Measurements from ENCODE around the gene ZC3H12C.

The ZC3H12C gene

GRCh38 chr11:110059706-110060463, 33.3 kb upstream of the ZC3H12C start:
- Histone ChIP-seq H3K14ac (ENCODE audit: low read length in 2 of 2) (no peak overlapping the region), H3K23ac (ENCODE audit: low read length in 2 of 2) (no peak overlapping the region), H3K27ac (ENCODE audit: low read length, poor library complexity, severe bottlenecking) (no peak overlapping the region), H3K4ac (ENCODE audit: low read depth in 1 of 2, low read length in 2 of 2) (no peak overlapping the region), H2AK5ac (ENCODE audit: low read length, severe bottlenecking) (no peak overlapping the region), H3K4me3 (ENCODE audit: insufficient read depth in 1 of 2, low read depth in 1 of 2, low read length in 2 of 2) (no peak overlapping the region), H3K4me2 (ENCODE audit: low read length, poor library complexity, severe bottlenecking) (no peak overlapping the region), H3K36me3 (ENCODE audit: control insufficient read depth in 1 of 2, insufficient read depth in 2 of 2, low read depth in 1 of 2, low read length in 2 of 2) (no peaks in the 10 kb centered on the region), H3K4me1 (ENCODE audit: control insufficient read depth, insufficient read depth, low read depth, low read length) (no peaks in the 10 kb centered on the region), H4K8ac (ENCODE audit: low read length) (no peak overlapping the region), H2BK15ac (ENCODE audit: low read depth, poor library complexity, severe bottlenecking) (no peak overlapping the region), H2BK5ac (ENCODE audit: low read depth, low read length, poor library complexity, severe bottlenecking) (no peak overlapping the region), H3K9ac (ENCODE audit: low read length) (no peak overlapping the region), H3K79me1 (replicated peaks; ENCODE audit: low read length, poor library complexity, severe bottlenecking) (no peaks in the 10 kb centered on the region), H2AFZ (ENCODE audit: low read depth, low read length) (no peak overlapping the region), H3K9me3 (ENCODE audit: control insufficient read depth, low read length) (no peaks in the 10 kb centered on the region), H4K91ac (ENCODE audit: low read length) (no peak overlapping the region), H2BK12ac (ENCODE audit: low read length in 2 of 2) (no peak overlapping the region), H3K18ac (ENCODE audit: low read depth in 1 of 2, low read length in 2 of 2) (no peak overlapping the region), H2BK120ac (ENCODE audit: low read depth, low read length) (no peak overlapping the region), H3K27me3 (ENCODE audit: control insufficient read depth in 1 of 2, insufficient read depth in 1 of 2, low read length in 2 of 2) (no peaks in the 10 kb centered on the region)
- 93% methylated on average over 2 of the region's 2 CpGs for WGBS
- DNase-seq: no peak

DNA sequence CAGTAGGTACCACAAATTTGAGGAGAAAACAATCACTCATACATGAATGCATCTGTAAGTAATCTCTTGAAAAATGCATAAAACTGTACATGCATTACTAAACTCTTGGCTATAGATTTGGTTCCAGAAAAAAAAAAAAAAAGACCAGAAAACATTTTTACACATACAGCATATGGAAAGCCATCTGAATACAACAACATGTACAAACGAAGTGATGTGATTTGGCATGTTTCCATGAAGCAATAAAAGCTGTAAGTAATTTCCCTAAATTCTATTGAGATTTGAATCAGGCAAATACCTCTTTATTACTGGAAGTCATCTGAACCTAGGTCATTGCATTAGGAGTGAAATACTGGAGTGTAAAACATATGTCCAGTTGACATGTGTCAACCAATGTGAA, 31.9 kb upstream of the ZC3H12C start:
- Histone ChIP-seq H2BK120ac (ENCODE audit: low read depth, low read length) (no peak overlapping the region), H2AFZ (ENCODE audit: low read depth, low read length) (no peak overlapping the region), H3K23ac (ENCODE audit: low read length in 2 of 2) (no peak overlapping the region), H2BK15ac (ENCODE audit: low read depth, poor library complexity, severe bottlenecking) (no peak overlapping the region), H2BK5ac (ENCODE audit: low read depth, low read length, poor library complexity, severe bottlenecking) (no peak overlapping the region), H3K4me2 (ENCODE audit: low read length, poor library complexity, severe bottlenecking) (no peak overlapping the region), H3K27me3 (ENCODE audit: control insufficient read depth in 1 of 2, insufficient read depth in 1 of 2, low read length in 2 of 2) (no peaks in the 10 kb centered on the region), H3K18ac (ENCODE audit: low read depth in 1 of 2, low read length in 2 of 2) (no peak overlapping the region), H3K4ac (ENCODE audit: low read depth in 1 of 2, low read length in 2 of 2) (no peak overlapping the region), H3K9ac (ENCODE audit: low read length) (no peak overlapping the region), H3K4me1 (ENCODE audit: control insufficient read depth, insufficient read depth, low read depth, low read length) (no peaks in the 10 kb centered on the region), H3K14ac (ENCODE audit: low read length in 2 of 2) (no peak overlapping the region), H2AK5ac (ENCODE audit: low read length, severe bottlenecking) (no peak overlapping the region), H3K4me3 (ENCODE audit: insufficient read depth in 1 of 2, low read depth in 1 of 2, low read length in 2 of 2) (no peak overlapping the region), H3K9me3 (ENCODE audit: control insufficient read depth, low read length) (no peaks in the 10 kb centered on the region), H2BK12ac (ENCODE audit: low read length in 2 of 2) (no peak overlapping the region), H4K8ac (ENCODE audit: low read length) (peak overlapping the region; percentile 12), H3K27ac (ENCODE audit: low read length, poor library complexity, severe bottlenecking) (no peak overlapping the region), H4K91ac (ENCODE audit: low read length) (no peak overlapping the region), H3K79me1 (replicated peaks; ENCODE audit: low read length, poor library complexity, severe bottlenecking) (no peaks in the 10 kb centered on the region), H3K36me3 (ENCODE audit: control insufficient read depth in 1 of 2, insufficient read depth in 2 of 2, low read depth in 1 of 2, low read length in 2 of 2) (no peaks in the 10 kb centered on the region)
- no peak for DNase-seq
- no CpG with 5 or more reads among the region's 1 CpG for WGBS

- Histone ChIP-seq H4K8ac (ENCODE audit: low read length) (peak overlapping the region; percentile 37), H2AK5ac (ENCODE audit: low read length, severe bottlenecking) (no peak overlapping the region), H3K79me1 (replicated peaks; ENCODE audit: low read length, poor library complexity, severe bottlenecking) (no peaks in the 10 kb centered on the region), H3K9me3 (ENCODE audit: control insufficient read depth, low read length) (no peaks in the 10 kb centered on the region), H2BK12ac (ENCODE audit: low read length in 2 of 2) (no peak overlapping the region), H3K4ac (ENCODE audit: low read depth in 1 of 2, low read length in 2 of 2) (no peak overlapping the region), H3K4me2 (ENCODE audit: low read length, poor library complexity, severe bottlenecking) (no peak overlapping the region), H3K14ac (ENCODE audit: low read length in 2 of 2) (no peak overlapping the region), H2BK15ac (ENCODE audit: low read depth, poor library complexity, severe bottlenecking) (no peak overlapping the region), H3K27ac (ENCODE audit: low read length, poor library complexity, severe bottlenecking) (no peak overlapping the region), H3K36me3 (ENCODE audit: control insufficient read depth in 1 of 2, insufficient read depth in 2 of 2, low read depth in 1 of 2, low read length in 2 of 2) (no peaks in the 10 kb centered on the region), H4K91ac (ENCODE audit: low read length) (no peak overlapping the region), H3K27me3 (ENCODE audit: control insufficient read depth in 1 of 2, insufficient read depth in 1 of 2, low read length in 2 of 2) (no peaks in the 10 kb centered on the region), H2AFZ (ENCODE audit: low read depth, low read length) (no peak overlapping the region), H2BK5ac (ENCODE audit: low read depth, low read length, poor library complexity, severe bottlenecking) (no peak overlapping the region), H3K4me3 (ENCODE audit: insufficient read depth in 1 of 2, low read depth in 1 of 2, low read length in 2 of 2) (no peak overlapping the region), H3K23ac (ENCODE audit: low read length in 2 of 2) (no peak overlapping the region), H2BK120ac (ENCODE audit: low read depth, low read length) (no peak overlapping the region), H3K9ac (ENCODE audit: low read length) (no peak overlapping the region), H3K18ac (ENCODE audit: low read depth in 1 of 2, low read length in 2 of 2) (no peak overlapping the region), H3K4me1 (ENCODE audit: control insufficient read depth, insufficient read depth, low read depth, low read length) (no peaks in the 10 kb centered on the region)
- DNase-seq: no peak
- WGBS: 100% methylated on average over 1 of the region's 3 CpGs
Observed at GRCh38 chr11:110062247-110062646, 30.9 kb upstream of the ZC3H12C start.

DNA sequence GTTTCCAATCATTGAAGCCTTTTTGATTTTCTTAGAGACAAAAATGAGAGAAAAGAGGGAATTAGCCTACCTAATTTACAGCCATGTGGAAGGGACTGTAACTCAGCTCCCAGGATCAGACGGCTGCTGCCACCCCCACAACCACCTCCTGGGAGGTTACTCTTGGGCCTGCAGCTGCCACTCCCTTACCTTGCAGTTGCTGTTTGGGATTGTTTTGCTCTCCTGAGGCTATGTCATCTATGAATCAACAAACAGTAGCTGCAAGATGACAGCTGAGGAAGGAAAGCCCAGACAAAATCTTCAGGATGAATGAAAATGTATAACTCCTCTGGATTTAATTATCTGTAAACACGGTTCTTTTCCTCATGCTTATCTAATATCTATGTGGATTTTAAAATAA, 28.0 kb upstream of the ZC3H12C start:
- no CpG with 5 or more reads among the region's 2 CpGs for WGBS
- Histone ChIP-seq H3K4me3 (ENCODE audit: insufficient read depth in 1 of 2, low read depth in 1 of 2, low read length in 2 of 2) (no peak overlapping the region), H3K23ac (ENCODE audit: low read length in 2 of 2) (no peak overlapping the region), H3K9me3 (ENCODE audit: control insufficient read depth, low read length) (no peaks in the 10 kb centered on the region), H2AK5ac (ENCODE audit: low read length, severe bottlenecking) (no peak overlapping the region), H3K36me3 (ENCODE audit: control insufficient read depth in 1 of 2, insufficient read depth in 2 of 2, low read depth in 1 of 2, low read length in 2 of 2) (no peaks in the 10 kb centered on the region), H2BK5ac (ENCODE audit: low read depth, low read length, poor library complexity, severe bottlenecking) (no peak overlapping the region), H2BK12ac (ENCODE audit: low read length in 2 of 2) (no peak overlapping the region), H3K4me2 (ENCODE audit: low read length, poor library complexity, severe bottlenecking) (no peak overlapping the region), H3K27ac (ENCODE audit: low read length, poor library complexity, severe bottlenecking) (no peak overlapping the region), H3K4me1 (ENCODE audit: control insufficient read depth, insufficient read depth, low read depth, low read length) (peaks cover 3% of the 10 kb centered on the region), H2AFZ (ENCODE audit: low read depth, low read length) (no peak overlapping the region), H2BK120ac (ENCODE audit: low read depth, low read length) (no peak overlapping the region), H3K14ac (ENCODE audit: low read length in 2 of 2) (no peak overlapping the region), H3K9ac (ENCODE audit: low read length) (no peak overlapping the region), H4K91ac (ENCODE audit: low read length) (no peak overlapping the region), H3K27me3 (ENCODE audit: control insufficient read depth in 1 of 2, insufficient read depth in 1 of 2, low read length in 2 of 2) (no peaks in the 10 kb centered on the region), H2BK15ac (ENCODE audit: low read depth, poor library complexity, severe bottlenecking) (no peak overlapping the region), H3K18ac (ENCODE audit: low read depth in 1 of 2, low read length in 2 of 2) (no peak overlapping the region), H3K79me1 (replicated peaks; ENCODE audit: low read length, poor library complexity, severe bottlenecking) (no peaks in the 10 kb centered on the region), H3K4ac (ENCODE audit: low read depth in 1 of 2, low read length in 2 of 2) (no peak overlapping the region), H4K8ac (ENCODE audit: low read length) (no peak overlapping the region)
- DNase-seq: no peak

Measured in mesenchymal stem cell (in vitro differentiated cells and primary cell).